Endothelial cell (in vitro differentiated cells): Measurements from ENCODE around the gene MFAP5. TPM values are rescaled to one million over a fixed set of nuclear protein-coding genes. Genes with fewer than 3 reads are reported as not detected.

Experiments
- DNase-seq: peaks from one replicate; pipeline ENCODE4 v3.0.0; 2021; ENCODE audit warnings: low spot score
- H3K27ac Mint-ChIP-seq: one replicate; pipeline ENCODE4 v1.8.0; 2021; ENCODE audit warnings: mixed read lengths, inconsistent platforms; ENCODE audit not compliant: unreplicated experiment
- H3K27me3 Mint-ChIP-seq: one replicate; pipeline ENCODE4 v1.8.0; 2021; ENCODE audit warnings: mild to moderate bottlenecking, moderate library complexity, mixed read lengths, inconsistent platforms; ENCODE audit not compliant: unreplicated experiment
- H3K36me3 Mint-ChIP-seq: one replicate; pipeline ENCODE4 v1.8.0; 2021; ENCODE audit warnings: mild to moderate bottlenecking, low read depth, mixed read lengths, inconsistent platforms; ENCODE audit not compliant: unreplicated experiment
- H3K4me1 Mint-ChIP-seq: one replicate; pipeline ENCODE4 v1.8.0; 2021; ENCODE audit warnings: mild to moderate bottlenecking, mixed read lengths, inconsistent platforms; ENCODE audit not compliant: unreplicated experiment
- H3K4me3 Mint-ChIP-seq: one replicate; pipeline ENCODE4 v1.8.0; 2021; ENCODE audit warnings: mild to moderate bottlenecking, mixed read lengths, inconsistent platforms; ENCODE audit not compliant: unreplicated experiment
- H3K9me3 Mint-ChIP-seq: one replicate; pipeline ENCODE4 v1.8.0; 2021; ENCODE audit warnings: mixed read lengths, inconsistent platforms; ENCODE audit not compliant: unreplicated experiment
- total RNA-seq: library from RNA; stranded (reverse); fragmentation: NEBNext Ultra II Directional; extraction: Animal tissue kit (Norgen Biotek cat#: 25700); gene quantifications from one replicate; pipeline ENCODE4 v1.2.1, GENCODE V29; 2021; ENCODE audit not compliant: unreplicated experiment
- TF ChIP-seq, protein P1 (sequence below): fragments of 200-600 bp; sonication (generic); IDR thresholded peaks from one replicate; pipeline ENCODE4 v1.5.0; 2021; ENCODE audit warnings: antibody characterized with exemption; ENCODE audit not compliant: unreplicated experiment

Gene MFAP5
- total RNA-seq, 1 donor from 2014 or later: 0.31 TPM

GRCh38 chr12:8665759-8666158, 3.1 kb upstream of the MFAP5 start:
- Mint-ChIP-seq H3K27ac (no peak overlapping the region), H3K4me3 (no peak overlapping the region), H3K4me1 (peaks cover 11% of the 10 kb centered on the region), H3K27me3 (peaks cover 2% of the 10 kb centered on the region), H3K9me3 (no peaks in the 10 kb centered on the region), H3K36me3 (peaks cover 4% of the 10 kb centered on the region)
- DNase-seq: no peak
- TF ChIP-seq, protein P1, sequence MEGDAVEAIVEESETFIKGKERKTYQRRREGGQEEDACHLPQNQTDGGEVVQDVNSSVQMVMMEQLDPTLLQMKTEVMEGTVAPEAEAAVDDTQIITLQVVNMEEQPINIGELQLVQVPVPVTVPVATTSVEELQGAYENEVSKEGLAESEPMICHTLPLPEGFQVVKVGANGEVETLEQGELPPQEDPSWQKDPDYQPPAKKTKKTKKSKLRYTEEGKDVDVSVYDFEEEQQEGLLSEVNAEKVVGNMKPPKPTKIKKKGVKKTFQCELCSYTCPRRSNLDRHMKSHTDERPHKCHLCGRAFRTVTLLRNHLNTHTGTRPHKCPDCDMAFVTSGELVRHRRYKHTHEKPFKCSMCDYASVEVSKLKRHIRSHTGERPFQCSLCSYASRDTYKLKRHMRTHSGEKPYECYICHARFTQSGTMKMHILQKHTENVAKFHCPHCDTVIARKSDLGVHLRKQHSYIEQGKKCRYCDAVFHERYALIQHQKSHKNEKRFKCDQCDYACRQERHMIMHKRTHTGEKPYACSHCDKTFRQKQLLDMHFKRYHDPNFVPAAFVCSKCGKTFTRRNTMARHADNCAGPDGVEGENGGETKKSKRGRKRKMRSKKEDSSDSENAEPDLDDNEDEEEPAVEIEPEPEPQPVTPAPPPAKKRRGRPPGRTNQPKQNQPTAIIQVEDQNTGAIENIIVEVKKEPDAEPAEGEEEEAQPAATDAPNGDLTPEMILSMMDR: no peak

DNA sequence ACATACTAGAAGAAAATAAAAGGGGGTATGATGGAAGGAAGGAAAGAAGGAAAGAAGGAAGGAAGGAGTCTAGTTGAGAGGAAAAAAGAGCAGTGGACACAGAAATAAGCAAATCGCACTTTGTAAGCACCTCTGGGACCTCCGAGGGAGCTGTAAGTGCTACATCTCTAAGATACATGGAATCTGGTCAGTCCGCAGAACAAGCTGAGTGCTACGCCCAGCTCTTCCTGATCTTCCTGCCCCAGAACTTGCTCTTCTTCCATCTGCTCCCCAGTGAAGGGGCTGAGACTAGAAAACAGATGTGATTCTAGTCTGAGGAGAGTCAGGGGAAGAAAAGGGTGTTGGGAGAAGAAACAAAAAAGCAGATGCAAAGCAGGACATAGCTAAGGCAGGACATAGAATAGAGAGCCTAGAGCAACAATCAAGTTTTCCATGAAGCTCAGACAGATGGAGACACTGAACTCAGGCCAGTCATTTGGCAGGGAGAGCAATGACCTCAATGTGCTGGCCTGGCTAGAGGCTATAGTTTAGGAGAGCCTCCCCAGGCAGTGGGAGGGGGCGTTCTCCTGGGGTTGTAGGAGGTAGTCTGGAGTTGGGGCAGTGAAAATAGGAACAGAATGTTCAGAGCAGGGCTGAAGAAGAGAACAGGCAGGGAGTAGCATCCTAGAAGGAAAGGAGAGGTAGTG, 1.7 kb upstream of the MFAP5 start:
- H3K4me1 Mint-ChIP-seq: peaks cover 11% of the 10 kb centered on the region
- H3K27ac Mint-ChIP-seq: no peak overlapping the region
- H3K4me3 Mint-ChIP-seq: no peak overlapping the region
- TF ChIP-seq, protein P1: no peak
- no peaks in the 10 kb centered on the region for H3K9me3 Mint-ChIP-seq
- peaks cover under 1% of the 10 kb centered on the region for H3K36me3 Mint-ChIP-seq
- DNase-seq: no peak
- H3K27me3 Mint-ChIP-seq: no peaks in the 10 kb centered on the region

- TF ChIP-seq, protein P1: no peak
- Mint-ChIP-seq H3K27me3 (no peaks in the 10 kb centered on the region), H3K36me3 (no peaks in the 10 kb centered on the region), H3K27ac (no peak overlapping the region), H3K4me1 (peaks cover 12% of the 10 kb centered on the region), H3K4me3 (no peak overlapping the region), H3K9me3 (no peaks in the 10 kb centered on the region)
- DNase-seq: no peak
Observed at GRCh38 chr12:8661751-8662150, 875 bp downstream of the MFAP5 start.

- no peak for DNase-seq
- H3K27me3 Mint-ChIP-seq: no peaks in the 10 kb centered on the region
- H3K36me3 Mint-ChIP-seq: no peaks in the 10 kb centered on the region
- TF ChIP-seq, protein P1: no peak
- H3K27ac Mint-ChIP-seq: no peak overlapping the region
- peaks cover 12% of the 10 kb centered on the region for H3K4me1 Mint-ChIP-seq
- H3K9me3 Mint-ChIP-seq: no peaks in the 10 kb centered on the region
- no peak overlapping the region for H3K4me3 Mint-ChIP-seq
Observed at GRCh38 chr12:8661016-8661415, 1.6 kb downstream of the MFAP5 start.

- Mint-ChIP-seq H3K9me3 (no peaks in the 10 kb centered on the region), H3K4me1 (peaks cover 6% of the 10 kb centered on the region), H3K27me3 (no peaks in the 10 kb centered on the region), H3K27ac (peak overlapping the region; percentile 4), H3K4me3 (no peak overlapping the region), H3K36me3 (no peaks in the 10 kb centered on the region)
- TF ChIP-seq, protein P1: no peak
- DNase-seq: no peak
Observed at GRCh38 chr12:8658346-8658745, 4.3 kb downstream of the MFAP5 start.
